Measurements from ENCODE around the gene OR8D1. TPM values are rescaled to one million over a fixed set of nuclear protein-coding genes. Genes with fewer than 3 reads are reported as not detected.

Gene OR8D1
- total and polyA plus RNA-seq, 2 of the 8 experiments (the other 6 are each of a cell fraction or from before 2014, with no cell fraction given): not detected

DNA sequence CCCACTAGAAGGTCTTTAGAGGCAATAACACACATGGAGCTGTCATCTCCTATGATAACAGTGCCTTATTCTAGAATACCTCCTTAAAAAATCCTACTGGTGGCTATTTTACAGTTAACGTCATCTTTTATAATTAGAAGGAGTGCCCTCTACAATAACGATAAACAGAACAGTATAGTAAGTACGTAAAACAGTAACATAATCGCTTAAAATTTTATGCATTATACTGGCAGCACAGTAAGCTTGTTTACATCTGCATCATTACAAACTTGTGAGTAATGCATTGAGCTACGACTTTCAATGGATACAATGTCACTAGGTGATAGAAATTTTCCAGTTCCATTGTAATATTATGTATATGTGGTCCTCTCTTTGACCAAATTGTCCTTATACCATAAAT lies 30.6 kb upstream of the OR8D1 start:
- Histone ChIP-seq H3K9me3 (ENCODE audit: insufficient read depth in 2 of 2, low read depth in 1 of 2, low read length in 1 of 2) (no peaks in the 10 kb centered on the region), H3K36me3 (ENCODE audit: control insufficient read depth in 2 of 4, insufficient read depth in 4 of 4, low read length in 3 of 4) (no peaks in the 10 kb centered on the region), H4K8ac (ENCODE audit: extremely low read depth, insufficient read depth, low read length) (no peak overlapping the region), H3K4me1 (replicated peaks in 1 of 4; ENCODE audit: control insufficient read depth in 3 of 4, insufficient read depth in 4 of 4, low read length in 3 of 4) (no peaks in the 10 kb centered on the region), H3K23me2 (ENCODE audit: low read depth, low read length) (no peaks in the 10 kb centered on the region), H3K4ac (replicated peaks; ENCODE audit: insufficient read length, low read depth, low read length) (no peak overlapping the region), H2AFZ (ENCODE audit: low read length) (no peak overlapping the region), H3K56ac (replicated peaks; ENCODE audit: insufficient read length, low read depth, low read length) (no peak overlapping the region), H3K9ac (replicated peaks in 1 of 4; ENCODE audit: extremely low read depth in 1 of 4, low read depth in 3 of 4, low read length in 3 of 4) (no peak overlapping the region), H2BK15ac (ENCODE audit: low read length) (no peak overlapping the region), H3K18ac (ENCODE audit: extremely low read depth, low read length) (no peak overlapping the region), H2BK12ac (ENCODE audit: low read depth, low read length) (no peak overlapping the region), H4K20me1 (replicated peaks in 1 of 2; ENCODE audit: control insufficient read depth in 1 of 2, insufficient read depth in 2 of 2, low read length in 2 of 2) (no peaks in the 10 kb centered on the region), H3K27me3 (replicated peaks in 1 of 4; ENCODE audit: control insufficient read depth in 3 of 4, extremely low read depth in 1 of 4, insufficient read depth in 3 of 4, low read length in 3 of 4) (no peaks in the 10 kb centered on the region), H3K4me3 (ENCODE audit: extremely low read depth in 1 of 4, insufficient read depth in 2 of 4, low read depth in 3 of 4, low read length in 4 of 4) (no peak overlapping the region), H3K23ac (ENCODE audit: insufficient read length) (no peak overlapping the region), H4K5ac (ENCODE audit: insufficient read length, low read depth, low read length) (no peak overlapping the region), H2BK20ac (ENCODE audit: low read length) (no peak overlapping the region), H3K79me2 (ENCODE audit: control insufficient read depth in 1 of 2, insufficient read depth in 2 of 2, low read length in 2 of 2) (no peaks in the 10 kb centered on the region), H2BK120ac (replicated peaks; ENCODE audit: low read depth, low read length) (no peak overlapping the region), H3K79me1 (ENCODE audit: low read depth, low read length) (no peaks in the 10 kb centered on the region), H2BK5ac (ENCODE audit: low read depth, low read length) (no peak overlapping the region), H4K91ac (replicated peaks; ENCODE audit: insufficient read length, low read length) (no peak overlapping the region), H2AK5ac (ENCODE audit: low read depth, low read length) (no peak overlapping the region), H3K4me2 (ENCODE audit: insufficient read depth in 1 of 2, low read depth in 2 of 2, low read length in 2 of 2) (no peak overlapping the region), H3K27ac (ENCODE audit: low read depth, low read length) (no peak overlapping the region), H3K14ac (ENCODE audit: insufficient read length) (no peak overlapping the region)
- WGBS, 2 experiments (ENCODE audit: extremely low coverage in 1 of 2, insufficient coverage in 1 of 2, insufficient read length in 1 of 2, insufficient replicate concordance in 2 of 2, low coverage in 1 of 2, low lambda C conversion rate in 2 of 2, missing lambda C conversion rate in 1 of 2): 94% methylated on average over 5 of the region's 5 CpGs; no CpG with 5 or more reads in 1 of the 2 experiments
- ChIA-PET CTCF (ENCODE audit: partially characterized antibody) (interaction anchor here (1.2 kb wide), 1 partner anchor 28 kb away, joined by 3 read pairs; no protein-coding TSS in a partner anchor), POLR2A (ENCODE audit: partially characterized antibody) (no interaction called here)
- TF ChIP-seq FOSL1 (IDR thresholded peaks at IDR 0.05; ENCODE audit: insufficient read depth, low read depth, low read length) (no peak), POLR2A (IDR thresholded peaks at IDR 0.05; ENCODE audit: control extremely low read depth in 1 of 2, low read depth in 2 of 2, low read length in 2 of 2) (no peak), SUZ12 (IDR thresholded peaks at IDR 0.05; ENCODE audit: low read length) (no peak), YY1 (IDR thresholded peaks at IDR 0.05; ENCODE audit: low read depth, low read length) (no peak), CTBP2 (IDR thresholded peaks at IDR 0.05; ENCODE audit: borderline replicate concordance, insufficient read depth, insufficient read length, low read length) (no peak), KDM5A (IDR thresholded peaks at IDR 0.05; ENCODE audit: low read length) (no peak), POU5F1 (IDR thresholded peaks at IDR 0.05; ENCODE audit: low read depth, low read length) (no peak), E2F6 (IDR thresholded peaks at IDR 0.05) (no peak), JUN (IDR thresholded peaks at IDR 0.05; ENCODE audit: low read depth, low read length) (no peak), NRF1 (IDR thresholded peaks at IDR 0.05; ENCODE audit: low read depth, low read length) (no peak), SRF (IDR thresholded peaks at IDR 0.05; ENCODE audit: low read depth, low read length) (no peak)
- FAIRE-seq: no peak
- no peak for DNase-seq (ENCODE audit: low read depth in 1 of 2, low spot score in 2 of 2)
